ENCODE measurements around the gene ZBTB24. TPM values are rescaled to one million over a fixed set of nuclear protein-coding genes. Genes with fewer than 3 reads are reported as not detected.

The ZBTB24 gene
- total RNA-seq, 4 donors from 2014 or later: 3.7 to 10.5 (median 6.1) TPM

GRCh38 chr6:109496036-109496772, 13.2 kb upstream of the ZBTB24 start:
- Histone ChIP-seq H3K27me3 (no peaks in the 10 kb centered on the region), H3K9me3 (no peaks in the 10 kb centered on the region), H3K27ac (no peak overlapping the region), H3K4me1 (no peaks in the 10 kb centered on the region), H3K36me3 (no peaks in the 10 kb centered on the region), H3K4me3 (no peak overlapping the region)
- no peak for DNase-seq
- TF ChIP-seq POLR2A (IDR thresholded peaks at IDR 0.05) (no peak), CTCF (IDR thresholded peaks at IDR 0.05 in 4 of 5, conservative IDR thresholded peaks at IDR 0.05 in 1 of 5) (no peak)
- in situ Hi-C loops (cut with MboI; ENCODE audit: low sequenced_read_pairs in 4 of 4) (no loop called here), intact Hi-C loops (cut with DNase I; ENCODE audit: low total_unique reads) (no loop called here)
- no peak for ATAC-seq

GRCh38 chr6:109493865-109494264, 10.8 kb upstream of the ZBTB24 start:
- no peak for TF ChIP-seq CTCF (IDR thresholded peaks at IDR 0.05 in 4 of 5, conservative IDR thresholded peaks at IDR 0.05 in 1 of 5)
- TF ChIP-seq POLR2A (IDR thresholded peaks at IDR 0.05): no peak
- Histone ChIP-seq H3K27ac (no peak overlapping the region), H3K4me3 (no peak overlapping the region), H3K36me3 (no peaks in the 10 kb centered on the region), H3K9me3 (no peaks in the 10 kb centered on the region), H3K4me1 (no peaks in the 10 kb centered on the region), H3K27me3 (no peaks in the 10 kb centered on the region)
- in situ Hi-C loops (cut with MboI; ENCODE audit: low sequenced_read_pairs in 4 of 4) (no loop called here), intact Hi-C loops (cut with DNase I; ENCODE audit: low total_unique reads) (no loop called here)
- no peak for DNase-seq
- no peak for ATAC-seq

- Histone ChIP-seq H3K9me3 (no peaks in the 10 kb centered on the region), H3K36me3 (no peaks in the 10 kb centered on the region), H3K4me1 (no peaks in the 10 kb centered on the region), H3K27ac (no peak overlapping the region), H3K4me3 (no peak overlapping the region), H3K27me3 (no peaks in the 10 kb centered on the region)
- no peak for ATAC-seq
- intact Hi-C loops (cut with DNase I; ENCODE audit: low total_unique reads): no loop called here
- in situ Hi-C loops (cut with MboI; ENCODE audit: low sequenced_read_pairs in 4 of 4): no loop called here
- DNase-seq: no peak
- no peak for TF ChIP-seq POLR2A (IDR thresholded peaks at IDR 0.05)
Observed at GRCh38 chr6:109491207-109491938, 8.4 kb upstream of the ZBTB24 start.

GRCh38 chr6:109490713-109491112, 7.7 kb upstream of the ZBTB24 start:
- H3K4me1 ChIP-seq: no peaks in the 10 kb centered on the region
- ATAC-seq (no peak), DNase-seq (no peak)
- in situ Hi-C loops (cut with MboI; ENCODE audit: low sequenced_read_pairs in 4 of 4) (no loop called here), intact Hi-C loops (cut with DNase I; ENCODE audit: low total_unique reads) (no loop called here)
- H3K9me3 ChIP-seq: no peaks in the 10 kb centered on the region
- TF ChIP-seq CTCF (IDR thresholded peaks at IDR 0.05 in 4 of 5, conservative IDR thresholded peaks at IDR 0.05 in 1 of 5) (no peak), POLR2A (IDR thresholded peaks at IDR 0.05) (no peak)
- no peak overlapping the region for H3K27ac ChIP-seq
- no peaks in the 10 kb centered on the region for H3K36me3 ChIP-seq
- H3K4me3 ChIP-seq: no peak overlapping the region
- H3K27me3 ChIP-seq: no peaks in the 10 kb centered on the region

- no peaks in the 10 kb centered on the region for H3K27me3 ChIP-seq
- intact Hi-C loops (cut with DNase I; ENCODE audit: low total_unique reads): loop anchor here (10.0 kb wide), 1 partner anchor 483 kb away; no protein-coding TSS in a partner anchor
- H3K36me3 ChIP-seq: no peaks in the 10 kb centered on the region
- TF ChIP-seq POLR2A (IDR thresholded peaks at IDR 0.05) (no peak), CTCF (IDR thresholded peaks at IDR 0.05 in 4 of 5, conservative IDR thresholded peaks at IDR 0.05 in 1 of 5) (no peak)
- no peak overlapping the region for H3K4me3 ChIP-seq
- H3K4me1 ChIP-seq: peaks cover 0 to 6% of the 10 kb centered on the region in 2 donors
- DNase-seq (no peak), ATAC-seq (no peak)
- no peaks in the 10 kb centered on the region for H3K9me3 ChIP-seq
- no peak overlapping the region for H3K27ac ChIP-seq
- in situ Hi-C loops (cut with MboI; ENCODE audit: low sequenced_read_pairs in 4 of 4): loop anchor here in 2 of 4 donors (10.0 kb wide), 2 partner anchors 53 to 207 kb away; partner anchors contain the start of genes AK9 (in 2 of the 2) and FIG4 (in 2 of the 2)
Observed at GRCh38 chr6:109488001-109488400, 5.0 kb upstream of the ZBTB24 start.
